HG03460 (cell line): ENCODE measurements around the gene FBXW5.

Source experiments
- ATAC-seq: cut with Tn5 transposase; IDR thresholded peaks from one replicate; pipeline ENCODE4 v1.9.1; 2021; ENCODE audit not compliant: unreplicated experiment

FBXW5 gene

DNA sequence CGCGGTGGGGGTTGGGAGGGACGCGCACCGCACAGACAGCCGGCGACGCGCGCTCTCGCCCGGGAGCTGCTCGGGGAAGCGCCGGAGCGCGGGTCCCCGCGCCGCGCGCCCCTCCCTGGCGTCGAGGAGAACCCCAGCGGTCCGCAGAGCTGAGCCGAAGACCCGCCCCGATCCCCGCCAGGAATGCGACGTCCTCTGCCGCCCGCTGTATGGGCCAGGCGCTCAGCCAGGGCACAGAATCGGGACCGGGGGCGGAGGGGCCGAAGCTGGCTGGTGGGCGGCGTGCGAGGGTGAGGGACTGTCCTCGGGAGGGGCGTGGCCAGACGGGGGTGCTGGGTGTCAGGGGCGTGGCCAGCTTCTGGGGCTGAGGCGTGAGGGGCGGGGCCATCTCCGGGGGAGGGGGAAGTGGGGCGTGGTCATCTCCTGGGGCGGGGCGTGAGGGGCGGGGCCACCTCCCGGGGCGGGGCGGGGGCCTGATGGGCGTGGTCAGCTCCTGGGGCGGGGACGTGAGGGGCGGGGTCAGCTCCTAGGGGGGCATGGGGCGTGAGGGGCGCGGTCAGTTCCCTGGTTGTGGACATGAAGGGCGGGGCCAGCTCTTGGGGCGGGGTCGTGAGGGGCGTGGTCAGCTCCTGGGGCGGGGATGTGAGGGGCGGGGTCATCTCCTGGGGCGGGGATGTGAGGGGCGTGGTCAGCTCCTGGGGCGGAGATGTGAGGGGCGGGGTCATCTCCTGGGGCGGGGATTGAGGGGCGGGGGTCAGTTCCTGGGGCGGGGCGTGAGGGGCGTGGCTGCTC lies 33.7 kb upstream of the FBXW5 start:
- no peak for ATAC-seq

DNA sequence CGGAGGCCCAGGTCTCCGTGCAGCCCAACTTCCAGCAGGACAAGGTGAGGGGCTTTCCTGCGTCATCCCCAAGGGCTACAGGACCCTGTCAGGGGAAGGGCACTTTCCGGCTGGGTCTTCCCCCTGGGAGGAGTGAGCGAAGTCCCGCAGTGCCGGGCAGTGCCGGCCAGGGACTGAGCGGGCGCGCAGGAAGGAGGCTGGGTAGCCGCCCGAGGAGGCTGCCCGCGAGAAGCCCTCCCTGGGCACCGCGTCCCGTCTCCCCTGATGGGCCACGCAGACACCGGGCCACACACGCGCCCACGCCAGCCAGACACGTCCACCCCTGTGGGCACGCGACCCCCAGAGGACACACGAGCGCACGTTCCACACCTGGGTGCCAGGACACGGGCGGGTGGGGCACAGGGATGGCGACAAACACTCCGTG lies 33.1 kb upstream of the FBXW5 start:
- no peak for ATAC-seq

- ATAC-seq: no peak
Measured at GRCh38 chr9:136977223-136977622, 32.7 kb upstream of the FBXW5 start, which contains the start of gene PTGDS. PTGDS (plus strand) TSS chr9:136977504; CDS start chr9:136977579, 75 bp downstream.

DNA sequence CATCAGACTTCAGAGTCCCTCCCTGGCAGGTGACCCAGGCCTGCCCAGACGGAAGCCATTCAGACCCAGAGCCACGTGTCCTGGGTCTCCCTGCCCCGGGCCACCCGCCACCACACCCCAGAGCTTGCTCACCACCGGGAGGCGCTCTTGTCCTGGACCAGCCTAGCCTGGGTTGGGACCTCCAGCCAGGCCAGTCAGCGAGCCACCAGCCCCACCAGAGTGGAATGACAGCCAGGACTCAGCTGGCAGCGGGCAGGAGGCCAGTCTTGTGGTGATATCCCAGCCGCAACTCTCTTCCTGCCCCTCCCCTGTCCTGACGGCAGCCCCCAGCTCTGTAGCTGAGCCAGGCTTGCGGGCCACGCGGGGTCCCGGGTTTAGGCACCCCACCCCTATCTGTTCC lies 31.1 kb upstream of the FBXW5 start:
- no peak for ATAC-seq

GRCh38 chr9:136974817-136975535 lies 30.4 kb upstream of the FBXW5 start:
- no peak for ATAC-seq

- ATAC-seq: no peak
Measured at GRCh38 chr9:136973618-136974617, 29.4 kb upstream of the FBXW5 start.

DNA sequence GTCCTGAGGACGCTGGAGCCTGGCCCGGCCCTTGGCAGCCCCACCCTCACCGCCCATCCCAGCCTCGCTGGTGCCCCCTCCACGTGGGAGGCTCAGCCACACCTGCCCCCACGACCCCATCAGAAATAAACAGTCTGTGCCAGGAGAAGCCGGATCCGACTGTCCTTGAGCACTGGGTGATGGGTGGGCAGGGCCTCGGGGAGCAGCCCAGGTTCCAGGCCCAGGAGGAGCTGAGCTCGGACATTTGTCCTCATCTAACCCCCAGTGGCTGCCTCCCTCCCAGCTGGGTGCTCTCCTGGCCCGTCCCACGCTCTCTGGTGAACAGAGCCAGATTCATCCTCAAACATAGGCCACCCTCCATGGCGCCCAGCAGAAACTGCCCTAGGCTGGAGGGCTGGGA lies 28.2 kb upstream of the FBXW5 start:
- no peak for ATAC-seq

GRCh38 chr9:136972335-136972734 lies 27.8 kb upstream of the FBXW5 start:
- no peak for ATAC-seq

- no peak for ATAC-seq
Measured at GRCh38 chr9:136971746-136972145, 27.2 kb upstream of the FBXW5 start.

- ATAC-seq: no peak
Measured at GRCh38 chr9:136970361-136970760, 25.8 kb upstream of the FBXW5 start.

- no peak for ATAC-seq
Measured at GRCh38 chr9:136969774-136970173, 25.2 kb upstream of the FBXW5 start.

DNA sequence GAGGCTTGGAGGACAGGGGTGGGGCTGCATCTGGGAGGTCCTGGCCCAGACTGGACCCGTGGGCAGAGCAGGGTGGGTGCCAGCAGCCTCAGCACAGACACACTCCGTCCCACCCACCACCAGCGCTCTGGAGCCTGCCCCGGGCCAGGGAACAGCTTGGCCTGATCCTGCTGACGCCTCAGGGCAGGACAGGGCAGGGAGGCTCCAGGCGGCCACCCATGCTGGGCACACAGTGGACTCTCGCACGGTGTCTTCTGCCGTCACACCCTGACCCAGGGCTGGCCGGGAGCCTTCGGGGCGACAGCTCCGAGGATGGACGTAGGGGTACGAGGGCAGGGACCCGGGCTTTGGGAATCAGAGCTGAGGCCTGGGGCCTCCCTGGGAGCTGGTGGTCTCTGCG lies 24.6 kb upstream of the FBXW5 start:
- no peak for ATAC-seq

GRCh38 chr9:136968333-136969127 lies 24.0 kb upstream of the FBXW5 start:
- no peak for ATAC-seq

DNA sequence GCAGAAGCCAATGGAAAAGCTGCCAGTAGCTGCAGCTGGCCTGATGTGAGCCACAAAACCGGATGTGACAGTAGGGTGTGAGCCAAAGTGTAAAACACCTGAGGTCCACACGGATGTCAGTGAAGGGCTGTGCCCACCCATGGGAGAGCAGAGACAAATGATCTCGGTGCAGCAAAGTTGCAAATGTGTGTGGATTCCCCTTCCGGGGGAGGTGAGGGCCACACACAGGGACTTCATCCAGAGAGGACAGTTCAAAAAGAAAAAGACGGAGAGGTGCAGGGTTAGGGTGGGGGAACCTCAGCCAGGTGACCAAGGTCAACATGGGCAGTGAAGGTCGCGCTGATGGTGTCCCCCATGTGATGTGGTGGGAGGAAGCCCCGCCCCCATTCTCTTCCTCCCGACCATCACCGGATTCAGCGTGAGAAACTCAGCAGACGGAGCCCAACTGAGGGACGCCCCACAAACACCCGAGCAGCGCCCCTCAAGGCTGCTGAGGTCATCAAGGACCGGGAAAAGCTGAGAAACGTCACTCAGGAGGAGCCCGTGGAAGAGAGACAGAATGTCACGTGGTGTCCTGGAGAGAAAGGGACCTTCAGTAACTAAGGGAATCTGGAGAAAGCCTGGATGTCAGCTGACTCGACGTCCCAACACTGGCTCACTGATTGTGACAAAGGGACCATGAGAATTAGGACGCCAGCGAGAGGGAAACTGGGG lies 21.4 kb upstream of the FBXW5 start:
- no peak for ATAC-seq

DNA sequence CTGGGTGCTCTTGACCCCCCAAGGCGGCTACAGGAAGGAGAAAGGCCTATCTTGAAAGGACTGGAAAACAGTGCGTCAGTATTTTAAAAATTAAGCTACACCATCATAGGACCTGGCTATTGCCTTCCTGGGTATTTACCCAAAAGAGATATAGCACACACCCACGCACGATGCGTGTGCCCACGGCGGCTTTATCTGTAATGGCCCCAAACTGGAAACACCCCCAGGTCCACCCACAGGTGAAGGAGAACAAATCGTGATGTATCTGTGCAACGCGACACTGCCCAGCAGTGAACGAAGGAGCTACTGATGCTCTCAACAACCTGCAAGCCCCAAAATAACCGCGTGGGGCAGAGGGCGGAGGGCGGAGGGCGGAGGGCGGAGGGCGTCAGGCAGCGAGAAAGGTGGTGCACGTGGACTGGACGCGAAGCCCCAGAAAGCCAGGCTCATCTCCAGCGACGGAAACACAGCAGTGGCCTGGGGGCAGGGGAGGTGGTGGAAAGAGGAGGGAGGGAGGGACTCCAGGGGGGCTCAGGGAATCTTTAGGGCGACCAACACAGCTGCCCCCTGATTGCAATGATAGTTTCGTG lies 20.4 kb upstream of the FBXW5 start:
- no peak for ATAC-seq

DNA sequence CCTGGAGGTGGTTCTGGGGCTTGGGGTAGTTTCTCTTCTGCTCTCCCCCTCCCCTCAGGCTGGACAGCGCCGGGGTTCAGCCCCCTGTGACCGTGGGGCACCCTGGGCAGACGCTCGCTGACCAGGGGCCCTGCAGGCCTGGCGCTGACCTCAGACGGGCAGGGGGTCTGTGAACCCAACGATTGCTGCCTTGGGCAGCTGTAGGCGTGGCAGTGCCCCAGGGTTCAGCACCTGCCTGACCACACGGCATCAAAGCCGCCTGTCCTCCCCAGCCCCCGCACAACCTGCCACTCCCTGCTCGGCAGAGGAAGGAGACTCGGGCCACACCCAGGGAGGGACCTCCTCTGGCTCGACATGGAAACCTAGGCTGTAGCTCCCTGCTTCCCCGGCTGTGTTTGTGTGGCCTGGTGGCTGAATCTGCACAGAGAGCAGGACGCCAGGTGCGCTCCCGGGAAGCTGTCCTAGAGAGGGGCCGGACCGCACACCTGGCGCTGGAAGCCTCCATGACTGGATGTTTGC lies 19.7 kb upstream of the FBXW5 start:
- ATAC-seq: no peak

DNA sequence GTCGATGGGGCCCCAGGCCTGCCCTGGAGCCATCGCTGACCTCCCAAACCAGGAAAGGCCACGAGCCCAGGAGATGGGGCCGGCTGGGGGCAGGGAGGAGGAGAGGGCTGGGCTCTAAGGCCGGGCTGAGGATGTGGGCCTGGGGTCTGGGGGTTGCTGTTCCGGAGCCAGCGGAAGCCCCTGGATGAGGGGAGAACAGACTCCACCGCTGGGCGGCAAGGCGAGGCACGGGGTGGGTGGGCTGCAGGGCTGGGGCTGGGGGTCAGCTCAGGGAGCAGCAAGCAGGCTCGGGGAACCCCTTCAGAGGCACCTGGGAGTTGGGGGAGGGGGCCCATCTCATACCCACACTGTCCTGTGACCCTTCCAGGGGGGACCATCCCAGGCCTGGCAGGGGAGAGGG lies 19.2 kb upstream of the FBXW5 start:
- ATAC-seq: no peak

- ATAC-seq: no peak
Measured at GRCh38 chr9:136963341-136963740, 18.8 kb upstream of the FBXW5 start.

- ATAC-seq: no peak
Measured at GRCh38 chr9:136962701-136963248, 18.2 kb upstream of the FBXW5 start.
